Measurements from ENCODE around the gene NDUFA7. TPM values are rescaled to one million over a fixed set of nuclear protein-coding genes. Genes with fewer than 3 reads are reported as not detected.
A peak's percentile ranks its signal among the peaks of the same experiment; 100 is the strongest.

The NDUFA7 gene
- total and polyA plus RNA-seq, 2 of the 13 experiments (the other 11 are each of a cell fraction or from before 2014, with no cell fraction given): 64.5 to 71.5 TPM

DNA sequence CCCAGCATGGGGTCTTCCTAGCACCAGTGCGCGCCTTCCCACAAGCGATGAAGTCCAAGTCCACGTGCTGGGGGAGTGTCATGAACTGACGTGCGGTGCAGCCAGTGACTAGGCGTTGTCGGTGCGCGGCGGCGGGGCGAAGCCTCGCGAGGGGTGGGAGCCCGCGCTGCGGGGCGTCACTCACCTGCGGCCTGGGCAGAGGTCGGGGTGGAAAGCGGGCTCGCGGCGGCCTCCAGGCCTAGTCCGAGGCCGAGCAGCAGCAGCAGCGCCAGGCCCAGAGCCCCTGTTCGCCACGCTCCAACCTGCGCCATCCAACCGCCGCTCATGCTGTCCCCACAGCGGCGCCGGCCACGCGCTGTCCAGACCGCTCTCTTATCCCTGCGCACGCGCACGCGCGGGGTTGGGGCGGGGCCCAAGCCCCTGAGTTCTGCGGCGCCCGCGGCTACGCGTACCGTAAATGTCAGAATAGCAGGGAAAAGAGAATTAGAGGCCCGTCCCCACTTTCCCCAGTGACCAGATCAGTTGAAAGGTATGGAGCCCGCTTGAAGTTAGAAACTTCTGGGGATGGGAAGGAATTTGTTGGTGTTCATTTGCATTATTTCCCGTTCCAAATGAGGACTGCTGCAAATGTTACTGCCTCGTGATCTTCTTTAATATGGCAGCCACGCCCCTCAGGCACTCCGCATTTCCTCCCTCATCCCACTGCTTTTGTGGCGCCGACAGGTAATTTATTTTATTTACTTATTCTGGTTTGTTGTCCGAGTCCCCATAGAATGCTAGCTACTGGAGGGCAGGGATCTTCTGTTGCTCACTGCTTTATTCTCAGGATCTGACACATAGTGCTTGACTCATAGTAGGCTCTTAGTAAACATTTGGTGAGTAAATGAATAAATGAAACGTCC is 13.0 kb downstream of the NDUFA7 start, which contains the start of gene CD320 (continued):
- no peak for TF ChIP-seq STAT6 (CRISPR knock-in tag; IDR thresholded peaks at IDR 0.05; ENCODE audit: borderline replicate concordance)
- TF ChIP-seq, protein P1, sequence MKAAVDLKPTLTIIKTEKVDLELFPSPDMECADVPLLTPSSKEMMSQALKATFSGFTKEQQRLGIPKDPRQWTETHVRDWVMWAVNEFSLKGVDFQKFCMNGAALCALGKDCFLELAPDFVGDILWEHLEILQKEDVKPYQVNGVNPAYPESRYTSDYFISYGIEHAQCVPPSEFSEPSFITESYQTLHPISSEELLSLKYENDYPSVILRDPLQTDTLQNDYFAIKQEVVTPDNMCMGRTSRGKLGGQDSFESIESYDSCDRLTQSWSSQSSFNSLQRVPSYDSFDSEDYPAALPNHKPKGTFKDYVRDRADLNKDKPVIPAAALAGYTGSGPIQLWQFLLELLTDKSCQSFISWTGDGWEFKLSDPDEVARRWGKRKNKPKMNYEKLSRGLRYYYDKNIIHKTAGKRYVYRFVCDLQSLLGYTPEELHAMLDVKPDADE (CRISPR knock-in tag; IDR thresholded peaks at IDR 0.05): 0 out of 2 replicates have a peak, but pooled peaks have one; percentile 76
- TF ChIP-seq, protein P2, sequence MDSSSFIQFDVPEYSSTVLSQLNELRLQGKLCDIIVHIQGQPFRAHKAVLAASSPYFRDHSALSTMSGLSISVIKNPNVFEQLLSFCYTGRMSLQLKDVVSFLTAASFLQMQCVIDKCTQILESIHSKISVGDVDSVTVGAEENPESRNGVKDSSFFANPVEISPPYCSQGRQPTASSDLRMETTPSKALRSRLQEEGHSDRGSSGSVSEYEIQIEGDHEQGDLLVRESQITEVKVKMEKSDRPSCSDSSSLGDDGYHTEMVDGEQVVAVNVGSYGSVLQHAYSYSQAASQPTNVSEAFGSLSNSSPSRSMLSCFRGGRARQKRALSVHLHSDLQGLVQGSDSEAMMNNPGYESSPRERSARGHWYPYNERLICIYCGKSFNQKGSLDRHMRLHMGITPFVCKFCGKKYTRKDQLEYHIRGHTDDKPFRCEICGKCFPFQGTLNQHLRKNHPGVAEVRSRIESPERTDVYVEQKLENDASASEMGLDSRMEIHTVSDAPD (CRISPR knock-in tag; IDR thresholded peaks at IDR 0.05): 0 out of 2 replicates have a peak, but pooled peaks have one; percentile 31
- no peak for TF ChIP-seq ZNF24 (IDR thresholded peaks at IDR 0.05)
- no peak; the same call in none of the 2 replicates for TF ChIP-seq ZNF337 (CRISPR knock-in tag; IDR thresholded peaks at IDR 0.05; ENCODE audit: borderline replicate concordance, low read depth)
- peak; percentile 85; the same call in 1 of the 2 replicates for TF ChIP-seq ZNF75D (CRISPR knock-in tag; IDR thresholded peaks at IDR 0.05; ENCODE audit: borderline replicate concordance)
- TF ChIP-seq, protein P3, sequence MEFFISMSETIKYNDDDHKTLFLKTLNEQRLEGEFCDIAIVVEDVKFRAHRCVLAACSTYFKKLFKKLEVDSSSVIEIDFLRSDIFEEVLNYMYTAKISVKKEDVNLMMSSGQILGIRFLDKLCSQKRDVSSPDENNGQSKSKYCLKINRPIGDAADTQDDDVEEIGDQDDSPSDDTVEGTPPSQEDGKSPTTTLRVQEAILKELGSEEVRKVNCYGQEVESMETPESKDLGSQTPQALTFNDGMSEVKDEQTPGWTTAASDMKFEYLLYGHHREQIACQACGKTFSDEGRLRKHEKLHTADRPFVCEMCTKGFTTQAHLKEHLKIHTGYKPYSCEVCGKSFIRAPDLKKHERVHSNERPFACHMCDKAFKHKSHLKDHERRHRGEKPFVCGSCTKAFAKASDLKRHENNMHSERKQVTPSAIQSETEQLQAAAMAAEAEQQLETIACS (CRISPR knock-in tag; IDR thresholded peaks at IDR 0.05): peak; percentile 95
- TF ChIP-seq SP140L (CRISPR knock-in tag; IDR thresholded peaks at IDR 0.05; ENCODE audit: borderline replicate concordance): peak; percentile 34; the same call in 1 of the 2 replicates
- TF ChIP-seq, protein P4, sequence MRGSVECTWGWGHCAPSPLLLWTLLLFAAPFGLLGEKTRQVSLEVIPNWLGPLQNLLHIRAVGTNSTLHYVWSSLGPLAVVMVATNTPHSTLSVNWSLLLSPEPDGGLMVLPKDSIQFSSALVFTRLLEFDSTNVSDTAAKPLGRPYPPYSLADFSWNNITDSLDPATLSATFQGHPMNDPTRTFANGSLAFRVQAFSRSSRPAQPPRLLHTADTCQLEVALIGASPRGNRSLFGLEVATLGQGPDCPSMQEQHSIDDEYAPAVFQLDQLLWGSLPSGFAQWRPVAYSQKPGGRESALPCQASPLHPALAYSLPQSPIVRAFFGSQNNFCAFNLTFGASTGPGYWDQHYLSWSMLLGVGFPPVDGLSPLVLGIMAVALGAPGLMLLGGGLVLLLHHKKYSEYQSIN (CRISPR knock-in tag; IDR thresholded peaks at IDR 0.05; ENCODE audit: borderline replicate concordance): no peak
- TF ChIP-seq ZNF720 (CRISPR knock-in tag; IDR thresholded peaks at IDR 0.05): no peak
- no peak; the same call in 1 of the 2 replicates for TF ChIP-seq SMAD1 (CRISPR knock-in tag; IDR thresholded peaks at IDR 0.05; ENCODE audit: borderline replicate concordance, low read depth)
- TF ChIP-seq HOXA5 (CRISPR knock-in tag; IDR thresholded peaks at IDR 0.05): peak; percentile 95
- TF ChIP-seq HNRNPL (IDR thresholded peaks at IDR 0.05; ENCODE audit: low read depth, low read length): no peak
- peak; percentile 74 for TF ChIP-seq NKX3-1 (CRISPR knock-in tag; IDR thresholded peaks at IDR 0.05)
- TF ChIP-seq ZBTB3 (CRISPR knock-in tag; IDR thresholded peaks at IDR 0.05; ENCODE audit: borderline replicate concordance, low read depth): no peak
- no peak; the same call in 1 of the 2 replicates for TF ChIP-seq JDP2 (CRISPR knock-in tag; IDR thresholded peaks at IDR 0.05; ENCODE audit: borderline replicate concordance)
- TF ChIP-seq CBFB (CRISPR knock-in tag; IDR thresholded peaks at IDR 0.05): peak; percentile 86; the same call in 1 of the 2 replicates
- TF ChIP-seq HES4 (CRISPR knock-in tag; IDR thresholded peaks at IDR 0.05; ENCODE audit: borderline replicate concordance): no peak
- TF ChIP-seq ZNF230 (CRISPR knock-in tag; IDR thresholded peaks at IDR 0.05): peak; percentile 87; the same call in 1 of the 2 replicates
- TF ChIP-seq EEA1 (CRISPR knock-in tag; IDR thresholded peaks at IDR 0.05; ENCODE audit: borderline replicate concordance): peak; percentile 89; the same call in 1 of the 2 replicates
- peak; percentile 79 for TF ChIP-seq RELA (CRISPR knock-in tag; IDR thresholded peaks at IDR 0.05)

All from HepG2 (cell line).